ENCODE data around the gene IZUMO2.
"Not testable (repeated sequence)": the region's sequence is repeated elsewhere in the genome, so short reads cannot be mapped to it uniquely, and the experiment has no call there.

IZUMO2 gene

GRCh38 chr19:50103405-50103804 lies 59.7 kb downstream of the IZUMO2 start:
- DNase-seq (ENCODE audit: low spot score); in situ Hi-C loops (cut with MboI; ENCODE audit: low sequenced_read_pairs, unreplicated experiment): not testable (repeated sequence)

All from GM13976 (cell line).